ENCODE measurements around the gene C5AR1.

The C5AR1 gene

DNA sequence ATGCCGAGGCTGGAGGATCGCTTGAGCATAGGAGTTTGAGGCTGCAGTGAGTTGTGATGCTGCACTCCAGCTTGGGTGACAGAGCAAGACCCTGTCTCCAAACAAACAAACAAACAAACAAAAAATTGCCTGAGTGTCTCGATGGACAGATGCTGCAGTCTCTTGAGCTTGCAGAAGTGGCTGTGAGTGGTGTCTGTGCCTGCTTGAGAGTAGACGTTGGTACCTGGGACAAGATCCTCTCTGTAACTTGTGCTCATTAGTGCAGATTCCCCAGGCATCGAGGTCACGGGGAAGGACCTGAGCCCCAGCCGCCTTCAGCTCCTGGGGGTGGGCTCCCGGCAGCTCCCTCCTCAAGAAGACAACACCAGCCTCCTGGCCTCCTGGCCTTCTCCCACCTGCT, 13.7 kb downstream of the C5AR1 start:
- TF ChIP-seq FOXM1 (IDR thresholded peaks at IDR 0.05; ENCODE audit: borderline replicate concordance, low read depth) = no peak
- no peak for TF ChIP-seq YY1 (IDR thresholded peaks at IDR 0.05; ENCODE audit: low read depth)
- TF ChIP-seq ZBTB7A (IDR thresholded peaks at IDR 0.05; ENCODE audit: low read depth) = no peak
- TF ChIP-seq, protein P1, sequence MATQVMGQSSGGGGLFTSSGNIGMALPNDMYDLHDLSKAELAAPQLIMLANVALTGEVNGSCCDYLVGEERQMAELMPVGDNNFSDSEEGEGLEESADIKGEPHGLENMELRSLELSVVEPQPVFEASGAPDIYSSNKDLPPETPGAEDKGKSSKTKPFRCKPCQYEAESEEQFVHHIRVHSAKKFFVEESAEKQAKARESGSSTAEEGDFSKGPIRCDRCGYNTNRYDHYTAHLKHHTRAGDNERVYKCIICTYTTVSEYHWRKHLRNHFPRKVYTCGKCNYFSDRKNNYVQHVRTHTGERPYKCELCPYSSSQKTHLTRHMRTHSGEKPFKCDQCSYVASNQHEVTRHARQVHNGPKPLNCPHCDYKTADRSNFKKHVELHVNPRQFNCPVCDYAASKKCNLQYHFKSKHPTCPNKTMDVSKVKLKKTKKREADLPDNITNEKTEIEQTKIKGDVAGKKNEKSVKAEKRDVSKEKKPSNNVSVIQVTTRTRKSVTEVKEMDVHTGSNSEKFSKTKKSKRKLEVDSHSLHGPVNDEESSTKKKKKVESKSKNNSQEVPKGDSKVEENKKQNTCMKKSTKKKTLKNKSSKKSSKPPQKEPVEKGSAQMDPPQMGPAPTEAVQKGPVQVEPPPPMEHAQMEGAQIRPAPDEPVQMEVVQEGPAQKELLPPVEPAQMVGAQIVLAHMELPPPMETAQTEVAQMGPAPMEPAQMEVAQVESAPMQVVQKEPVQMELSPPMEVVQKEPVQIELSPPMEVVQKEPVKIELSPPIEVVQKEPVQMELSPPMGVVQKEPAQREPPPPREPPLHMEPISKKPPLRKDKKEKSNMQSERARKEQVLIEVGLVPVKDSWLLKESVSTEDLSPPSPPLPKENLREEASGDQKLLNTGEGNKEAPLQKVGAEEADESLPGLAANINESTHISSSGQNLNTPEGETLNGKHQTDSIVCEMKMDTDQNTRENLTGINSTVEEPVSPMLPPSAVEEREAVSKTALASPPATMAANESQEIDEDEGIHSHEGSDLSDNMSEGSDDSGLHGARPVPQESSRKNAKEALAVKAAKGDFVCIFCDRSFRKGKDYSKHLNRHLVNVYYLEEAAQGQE (IDR thresholded peaks at IDR 0.05; ENCODE audit: low read depth) = no peak
- TF ChIP-seq, protein P2, sequence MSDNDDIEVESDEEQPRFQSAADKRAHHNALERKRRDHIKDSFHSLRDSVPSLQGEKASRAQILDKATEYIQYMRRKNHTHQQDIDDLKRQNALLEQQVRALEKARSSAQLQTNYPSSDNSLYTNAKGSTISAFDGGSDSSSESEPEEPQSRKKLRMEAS (IDR thresholded peaks at IDR 0.05) = no peak
- TF ChIP-seq CEBPB (IDR thresholded peaks at IDR 0.05) = no peak
- no peak for TF ChIP-seq TAF1 (IDR thresholded peaks at IDR 0.05; ENCODE audit: low read depth)
- TF ChIP-seq NFIC (IDR thresholded peaks at IDR 0.05) = no peak
- TF ChIP-seq TEAD4 (IDR thresholded peaks at IDR 0.05) = no peak
- no peak for TF ChIP-seq CREB1 (IDR thresholded peaks at IDR 0.05; ENCODE audit: low read depth)
- no peak for TF ChIP-seq TCF12 (IDR thresholded peaks at IDR 0.05; ENCODE audit: low read depth)
- no peak for TF ChIP-seq EGR1 (IDR thresholded peaks at IDR 0.05)

DNA sequence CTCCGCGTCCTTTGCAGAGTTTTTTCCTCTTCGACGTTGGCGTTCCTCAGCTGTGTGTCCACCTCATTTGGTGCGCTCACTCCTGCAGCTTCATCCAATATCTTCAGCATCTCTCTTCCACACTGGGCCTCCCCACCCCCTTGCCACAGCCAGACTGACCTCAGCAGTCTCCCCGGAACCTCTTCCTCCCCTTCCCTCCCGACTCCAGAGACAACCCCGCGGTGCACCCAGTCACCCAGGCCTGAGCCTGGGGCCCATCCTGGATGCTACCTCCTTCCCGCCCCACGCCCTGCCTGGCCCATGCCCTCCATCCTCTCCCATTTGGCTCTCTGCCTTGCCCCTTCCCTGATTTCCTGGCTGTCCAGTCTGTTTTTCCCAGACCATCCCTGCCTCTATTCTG, 14.2 kb downstream of the C5AR1 start:
- TF ChIP-seq, protein P1 (IDR thresholded peaks at IDR 0.05; ENCODE audit: low read depth) = no peak
- TF ChIP-seq TCF12 (IDR thresholded peaks at IDR 0.05; ENCODE audit: low read depth) (no peak), TAF1 (IDR thresholded peaks at IDR 0.05; ENCODE audit: low read depth) (no peak), TEAD4 (IDR thresholded peaks at IDR 0.05) (no peak), EP300 (IDR thresholded peaks at IDR 0.05; ENCODE audit: borderline replicate concordance) (no peak), CREB1 (IDR thresholded peaks at IDR 0.05; ENCODE audit: low read depth) (no peak), FOXM1 (IDR thresholded peaks at IDR 0.05; ENCODE audit: borderline replicate concordance, low read depth) (no peak), NFIC (IDR thresholded peaks at IDR 0.05) (no peak), RAD21 (IDR thresholded peaks at IDR 0.05; ENCODE audit: low read depth) (no peak), EGR1 (IDR thresholded peaks at IDR 0.05) (no peak), ZBTB7A (IDR thresholded peaks at IDR 0.05; ENCODE audit: low read depth) (no peak), YY1 (IDR thresholded peaks at IDR 0.05; ENCODE audit: low read depth) (no peak), CEBPB (IDR thresholded peaks at IDR 0.05) (no peak)
- TF ChIP-seq, protein P3, sequence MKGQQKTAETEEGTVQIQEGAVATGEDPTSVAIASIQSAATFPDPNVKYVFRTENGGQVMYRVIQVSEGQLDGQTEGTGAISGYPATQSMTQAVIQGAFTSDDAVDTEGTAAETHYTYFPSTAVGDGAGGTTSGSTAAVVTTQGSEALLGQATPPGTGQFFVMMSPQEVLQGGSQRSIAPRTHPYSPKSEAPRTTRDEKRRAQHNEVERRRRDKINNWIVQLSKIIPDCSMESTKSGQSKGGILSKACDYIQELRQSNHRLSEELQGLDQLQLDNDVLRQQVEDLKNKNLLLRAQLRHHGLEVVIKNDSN (IDR thresholded peaks at IDR 0.05) = no peak
- TF ChIP-seq, protein P2 (IDR thresholded peaks at IDR 0.05) = no peak

DNA sequence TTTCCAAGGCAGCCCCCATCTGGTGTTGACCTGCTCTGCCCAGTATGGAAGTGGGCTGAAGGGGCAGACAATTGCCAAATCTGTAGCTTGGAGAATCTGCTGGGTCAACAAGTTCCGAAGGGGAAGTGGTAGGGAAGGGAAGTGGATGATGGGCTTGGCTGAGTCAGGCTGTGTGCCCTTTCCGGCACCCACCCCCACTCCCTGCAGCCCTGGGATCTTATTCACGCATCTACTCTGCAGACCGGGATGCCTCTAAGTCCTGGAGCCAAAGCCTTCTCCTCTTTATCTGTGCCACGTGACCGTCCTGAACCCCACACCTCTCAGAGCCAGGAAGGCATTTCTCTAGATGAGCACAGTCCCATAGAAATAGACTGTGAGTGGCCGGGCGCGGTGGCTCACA, 14.8 kb downstream of the C5AR1 start:
- TF ChIP-seq, protein P3 (IDR thresholded peaks at IDR 0.05) = peak; percentile 51
- no peak for TF ChIP-seq EGR1 (IDR thresholded peaks at IDR 0.05)

DNA sequence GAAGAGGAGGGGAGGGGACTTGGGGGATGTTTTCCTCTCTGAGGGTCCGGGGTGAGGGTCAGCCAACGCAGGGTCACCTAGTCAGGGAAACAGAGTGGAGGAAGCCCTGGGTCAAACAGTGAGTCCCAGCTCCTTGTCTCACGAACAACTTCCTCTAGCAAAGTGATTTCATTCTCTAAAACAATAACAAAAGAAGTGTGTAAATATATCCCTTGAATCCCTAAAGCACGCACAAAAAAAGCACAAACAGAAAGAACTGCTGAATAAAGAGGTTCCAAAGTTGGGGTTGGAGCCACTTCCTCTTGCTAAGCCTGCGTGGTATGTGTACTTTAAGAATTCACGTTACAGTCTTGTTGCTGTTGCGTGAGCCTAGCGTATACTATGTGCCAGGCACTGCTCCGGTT, 20.8 kb downstream of the C5AR1 start:
- no peak for TF ChIP-seq TAF1 (IDR thresholded peaks at IDR 0.05; ENCODE audit: low read depth)
- TF ChIP-seq YY1 (IDR thresholded peaks at IDR 0.05; ENCODE audit: low read depth) = no peak
- no peak for TF ChIP-seq NFIC (IDR thresholded peaks at IDR 0.05)
- TF ChIP-seq FOXM1 (IDR thresholded peaks at IDR 0.05; ENCODE audit: borderline replicate concordance, low read depth) = no peak
- no peak for TF ChIP-seq TEAD4 (IDR thresholded peaks at IDR 0.05)
- TF ChIP-seq TCF12 (IDR thresholded peaks at IDR 0.05; ENCODE audit: low read depth) = no peak
- no peak for TF ChIP-seq EP300 (IDR thresholded peaks at IDR 0.05; ENCODE audit: borderline replicate concordance)
- TF ChIP-seq, protein P1 (IDR thresholded peaks at IDR 0.05; ENCODE audit: low read depth) = no peak
- no peak for TF ChIP-seq CEBPB (IDR thresholded peaks at IDR 0.05)
- TF ChIP-seq RAD21 (IDR thresholded peaks at IDR 0.05; ENCODE audit: low read depth) = no peak
- TF ChIP-seq, protein P2 (IDR thresholded peaks at IDR 0.05) = no peak
- no peak for TF ChIP-seq EGR1 (IDR thresholded peaks at IDR 0.05)
- no peak for TF ChIP-seq ZBTB7A (IDR thresholded peaks at IDR 0.05; ENCODE audit: low read depth)
- no peak for TF ChIP-seq CREB1 (IDR thresholded peaks at IDR 0.05; ENCODE audit: low read depth)
